ENCODE results near the gene PRRT1. TPM values are rescaled to one million over a fixed set of nuclear protein-coding genes. Genes with fewer than 3 reads are reported as not detected.
"Not testable (repeated sequence)": the region's sequence is repeated elsewhere in the genome, so short reads cannot be mapped to it uniquely, and the experiment has no call there.

PRRT1 gene
- total RNA-seq, 1 experiment from 2014 or later: 0.37 TPM

DNA sequence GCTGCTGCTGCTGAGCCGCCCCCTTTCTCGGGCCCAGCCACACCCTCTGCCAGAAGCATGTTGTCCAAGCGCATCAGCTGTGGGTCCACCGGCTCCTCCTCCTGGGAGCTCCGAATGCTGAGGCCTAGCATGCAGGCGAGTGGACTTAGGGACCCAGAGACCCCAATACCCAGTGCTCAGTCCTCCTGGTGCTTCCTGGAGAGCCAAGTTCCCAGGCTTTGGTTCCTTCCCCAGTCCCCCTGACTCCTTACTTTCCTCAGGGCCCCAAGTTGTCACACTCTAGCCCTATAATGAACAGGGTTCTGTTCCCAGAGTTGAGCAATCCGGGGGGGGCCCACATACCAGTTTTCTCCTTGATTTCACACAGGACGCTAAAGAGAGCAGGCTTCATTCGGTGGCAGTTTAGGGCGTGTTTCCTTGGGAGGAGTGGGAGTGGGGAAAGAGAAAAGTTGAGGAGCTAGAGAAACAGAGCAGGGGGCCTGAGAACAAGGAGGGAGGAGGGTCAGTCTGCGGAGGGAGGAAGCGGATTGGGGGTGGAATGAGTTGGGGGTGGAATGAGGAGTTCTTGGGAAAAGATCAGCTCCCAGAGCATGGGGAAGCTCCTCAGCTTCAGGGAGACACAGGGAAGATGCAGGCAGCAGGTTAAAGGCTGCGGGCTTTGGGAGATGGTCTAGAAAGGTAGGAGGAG lies 36.8 kb upstream of the PRRT1 start:
- no peak for DNase-seq (ENCODE audit: low read depth)

DNA sequence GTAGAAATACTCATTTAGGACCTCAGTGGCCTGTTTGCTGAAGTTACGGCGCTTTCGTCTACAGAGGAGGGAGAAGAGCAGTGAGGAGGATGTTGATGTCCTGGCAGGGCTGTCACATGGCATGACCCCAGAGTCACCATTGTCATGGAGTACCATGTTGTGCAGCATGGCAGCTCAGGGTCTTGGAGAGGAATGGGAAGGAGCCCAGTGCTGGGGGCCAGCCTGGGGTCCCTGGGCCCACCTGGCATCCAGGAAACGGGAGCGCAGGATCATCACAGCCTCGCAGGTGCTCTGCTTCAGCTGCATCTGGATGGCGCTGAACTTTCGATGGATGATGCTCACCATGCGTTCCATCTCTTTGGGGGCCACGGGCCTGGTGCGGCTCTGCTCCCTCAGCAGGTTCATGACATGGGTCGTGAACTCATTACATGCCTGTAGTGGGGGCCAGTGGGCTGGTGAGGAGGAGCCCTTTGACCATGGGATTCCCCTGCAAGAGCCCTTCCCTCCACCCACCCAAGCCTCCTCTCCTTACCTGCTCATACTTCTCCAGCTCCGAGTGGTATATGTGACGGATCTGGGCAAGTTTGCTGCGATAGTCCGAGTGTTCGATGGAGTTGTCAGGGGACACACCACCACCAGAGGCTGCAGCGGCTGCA lies 36.1 kb upstream of the PRRT1 start:
- not testable (repeated sequence) for DNase-seq (ENCODE audit: low read depth)

- no peak for DNase-seq (ENCODE audit: low read depth)
Measured at GRCh38 chr6:32187009-32187709, 35.4 kb upstream of the PRRT1 start.

- not testable (repeated sequence) for DNase-seq (ENCODE audit: low read depth)
Measured at GRCh38 chr6:32186151-32186840, 34.6 kb upstream of the PRRT1 start.

- DNase-seq (ENCODE audit: low read depth): peak; percentile 72
Measured at GRCh38 chr6:32185681-32186131, 34.0 kb upstream of the PRRT1 start.

DNA sequence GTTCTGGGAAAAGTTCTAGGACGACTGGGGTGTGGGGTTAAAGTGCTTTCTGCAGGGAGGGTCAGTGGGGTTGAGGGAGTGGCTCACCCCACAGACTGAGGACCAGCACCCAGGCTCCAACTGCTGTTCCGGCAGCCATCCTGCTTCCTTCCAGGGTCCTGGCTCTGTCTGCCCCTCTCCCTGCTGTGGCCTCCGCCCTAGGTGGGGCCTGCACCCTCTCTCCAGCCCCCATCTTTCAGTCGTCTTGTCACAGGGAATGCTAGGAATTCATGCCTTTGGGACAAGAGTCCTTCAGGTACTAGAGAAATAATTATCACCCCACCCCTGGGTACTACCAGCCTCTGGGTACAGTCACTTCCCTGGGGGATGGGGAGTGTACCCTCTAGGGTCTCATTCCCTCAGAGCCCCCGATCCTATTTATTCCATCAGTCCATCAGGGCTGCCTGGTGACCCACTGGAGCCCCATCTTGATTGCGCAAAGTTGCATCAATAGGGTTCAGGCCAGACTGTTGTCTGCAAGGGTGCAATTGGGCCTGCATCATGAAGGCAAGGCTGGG lies 32.4 kb upstream of the PRRT1 start, which contains the start of gene AGER:
AGER (minus strand) TSS at position 170 of the 557 bp plus-strand sequence; CDS start at position 139, 31 bp downstream.
- no peak for DNase-seq (ENCODE audit: low read depth)

GRCh38 chr6:32183483-32184083 lies 31.8 kb upstream of the PRRT1 start:
- DNase-seq (ENCODE audit: low read depth): no peak

DNA sequence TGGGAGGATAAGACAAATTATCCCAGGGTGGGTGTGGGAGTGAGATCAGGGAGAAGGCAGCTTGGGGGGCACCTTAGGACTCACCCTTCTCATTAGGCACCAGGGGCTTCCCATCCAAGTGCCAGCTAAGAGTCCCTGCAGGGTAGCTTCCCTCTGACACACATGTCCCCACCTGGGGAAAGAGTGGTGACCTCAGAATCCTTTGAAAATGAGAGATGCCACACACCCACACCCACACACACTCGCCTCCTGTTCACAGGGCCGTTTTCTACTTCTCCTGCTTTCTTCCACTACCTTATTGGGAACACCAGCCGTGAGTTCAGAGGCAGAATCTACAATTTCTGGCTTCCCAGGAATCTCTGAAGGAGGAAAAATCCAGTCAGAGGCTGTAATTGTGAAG lies 31.3 kb upstream of the PRRT1 start:
- no peak for DNase-seq (ENCODE audit: low read depth)

DNA sequence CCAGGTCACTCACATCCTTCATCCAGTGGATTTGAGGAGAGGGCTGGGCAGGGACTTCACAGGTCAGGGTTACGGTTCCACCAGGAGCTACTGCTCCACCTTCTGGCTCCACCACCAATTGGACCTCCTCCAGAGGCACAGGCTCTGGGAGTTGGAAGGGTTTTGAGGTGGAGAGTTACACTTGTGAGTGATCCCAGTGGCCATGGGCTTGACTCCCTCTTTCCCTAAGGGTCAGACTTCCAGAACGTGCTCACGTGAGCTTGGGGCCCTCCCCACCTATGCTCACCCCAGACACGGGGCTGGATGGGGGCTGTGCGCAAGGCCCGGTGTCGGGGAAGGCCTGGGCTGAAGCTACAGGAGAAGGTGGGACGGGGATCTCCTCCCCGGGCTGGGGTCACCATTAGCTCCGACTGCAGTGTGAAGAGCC lies 30.8 kb upstream of the PRRT1 start:
- no peak for DNase-seq (ENCODE audit: low read depth)

DNA sequence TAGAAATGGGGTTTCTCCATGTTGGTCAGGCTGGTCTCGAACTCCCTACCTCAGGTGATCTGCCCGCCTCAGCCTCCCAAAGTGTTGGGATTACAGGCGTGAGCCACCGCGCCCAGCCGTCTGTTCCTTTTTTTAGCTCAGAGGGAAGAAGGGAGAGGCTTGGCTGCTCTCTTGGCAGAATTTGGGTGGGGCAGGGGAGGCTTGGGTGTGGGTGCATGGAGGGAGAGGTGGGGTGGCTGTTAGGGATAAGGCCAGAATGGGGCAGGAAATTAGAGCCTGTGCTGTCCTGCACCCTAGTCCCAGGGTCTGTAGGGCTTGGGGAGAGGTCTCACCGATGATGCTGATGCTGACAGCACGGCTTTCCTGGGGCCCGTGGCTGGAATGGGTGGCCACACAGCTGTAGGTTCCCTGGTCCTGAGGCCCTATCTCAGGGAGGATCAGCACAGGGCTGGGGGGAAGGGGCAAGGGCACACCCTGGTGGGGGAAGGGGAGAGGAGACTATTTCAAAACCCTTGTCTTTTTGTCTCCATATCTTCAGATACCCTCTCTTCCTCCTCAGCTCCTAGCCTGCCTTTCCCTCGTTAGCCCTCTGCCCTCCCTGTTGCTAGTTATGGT lies 30.3 kb upstream of the PRRT1 start:
- no peak for DNase-seq (ENCODE audit: low read depth)

GRCh38 chr6:32181148-32181702 lies 29.5 kb upstream of the PRRT1 start:
- DNase-seq (ENCODE audit: low read depth): no peak

DNA sequence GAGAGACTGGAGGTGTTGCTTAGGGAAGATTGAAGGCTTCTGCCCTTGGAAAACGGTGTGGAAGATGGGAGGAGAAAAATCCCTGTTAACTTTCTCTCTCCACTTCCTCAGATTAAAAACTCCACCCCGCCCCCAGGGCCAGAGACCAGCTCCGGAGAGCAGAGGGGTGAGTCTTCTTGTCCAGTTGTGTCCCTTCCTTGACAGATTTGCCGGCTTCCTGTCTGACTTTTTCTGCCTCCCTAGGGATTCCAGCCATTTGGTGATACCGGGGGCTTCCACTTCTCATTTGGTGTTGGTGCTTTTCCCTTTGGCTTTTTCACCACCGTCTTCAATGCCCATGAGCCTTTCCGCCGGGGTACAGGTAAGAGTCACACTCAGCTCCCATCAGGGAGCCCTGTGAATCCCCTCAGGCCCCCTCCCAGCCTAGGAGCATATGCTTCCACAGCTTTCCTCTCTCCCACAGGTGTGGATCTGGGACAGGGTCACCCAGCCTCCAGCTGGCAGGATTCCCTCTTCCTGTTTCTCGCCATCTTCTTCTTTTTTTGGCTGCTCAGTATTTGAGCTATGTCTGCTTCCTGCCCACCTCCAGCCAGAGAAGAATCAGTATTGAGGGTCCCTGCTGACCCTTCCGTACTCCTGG lies 28.1 kb upstream of the PRRT1 start:
- no peak for DNase-seq (ENCODE audit: low read depth)

DNA sequence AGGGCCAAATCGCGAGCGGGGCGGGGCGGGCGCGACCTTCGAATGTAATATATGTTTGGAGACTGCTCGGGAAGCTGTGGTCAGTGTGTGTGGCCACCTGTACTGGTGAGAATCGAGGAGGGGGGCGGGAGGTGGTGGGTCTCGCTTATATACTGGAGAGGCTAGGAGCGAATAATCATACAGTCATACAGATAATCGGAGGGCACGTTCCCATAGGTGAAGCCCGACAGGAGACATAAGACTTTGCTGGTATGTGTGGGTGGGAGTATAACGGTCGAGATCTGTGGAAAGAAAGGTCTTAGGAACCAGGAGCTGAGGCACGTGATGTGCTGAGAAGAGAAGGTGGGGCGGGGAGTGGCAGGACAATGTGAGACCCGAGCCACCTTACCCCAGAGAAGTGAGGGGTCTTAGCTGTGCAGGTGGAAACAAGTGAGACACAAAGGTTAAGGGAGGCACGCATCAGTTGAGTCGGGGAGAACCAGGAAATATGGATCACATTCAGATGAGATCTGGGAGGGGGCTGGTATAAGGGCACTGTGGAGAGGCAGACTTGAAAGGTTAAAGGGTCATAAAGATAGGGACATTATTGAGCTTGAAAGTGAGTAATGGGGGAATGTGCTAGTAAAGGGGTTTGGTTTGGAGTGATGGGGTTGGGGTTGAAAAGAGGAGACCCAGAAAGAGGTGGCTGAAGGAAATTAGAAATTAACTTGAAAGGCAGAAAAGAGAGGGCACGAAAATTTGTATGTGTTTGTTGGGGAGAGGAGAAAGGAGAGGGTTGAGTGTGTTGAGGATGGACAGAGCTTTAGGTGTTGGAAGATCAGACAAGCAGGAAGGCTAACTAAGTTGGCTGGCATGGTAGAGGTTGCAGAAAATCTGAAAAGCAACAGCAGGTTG lies 27.1 kb upstream of the PRRT1 start:
- DNase-seq (ENCODE audit: low read depth): no peak

DNA sequence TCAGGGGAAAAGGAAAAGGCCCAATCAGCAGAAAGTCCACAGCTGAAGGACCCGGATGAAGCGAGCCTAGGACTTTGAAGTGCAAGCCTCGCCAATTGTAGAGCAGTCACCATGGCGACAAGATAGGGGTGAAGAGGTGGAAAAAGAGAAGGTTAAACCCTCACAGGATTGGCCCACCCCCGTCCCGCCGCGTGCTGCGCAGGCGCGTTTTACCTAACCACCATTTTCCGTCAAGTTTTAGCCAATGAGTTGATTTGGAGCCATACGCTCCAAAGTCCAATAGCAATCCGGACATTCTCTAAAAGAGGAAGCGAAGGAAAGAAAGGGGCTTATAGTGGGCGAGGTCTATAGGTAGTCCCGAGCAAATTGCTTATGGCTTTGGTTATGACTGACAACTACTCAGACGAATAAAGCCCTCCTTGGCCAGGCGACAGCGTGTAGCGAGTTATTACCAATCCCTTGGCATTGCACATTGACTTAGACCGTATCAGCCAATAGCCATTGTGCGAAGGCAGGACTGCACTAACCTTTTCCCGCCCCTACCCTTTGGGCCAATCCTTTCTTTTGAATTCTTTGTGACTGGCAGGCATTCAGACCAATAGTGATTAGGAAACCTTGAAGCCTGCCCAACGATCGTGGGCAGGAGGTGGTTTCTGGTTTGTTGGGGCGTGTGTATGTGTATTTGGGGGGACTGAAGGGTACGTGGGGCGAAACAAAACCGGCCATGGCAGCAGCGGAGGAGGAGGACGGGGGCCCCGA lies 26.2 kb upstream of the PRRT1 start, which contains the start of gene RNF5:
RNF5 (plus strand) TSS at position 618 of the 759 bp plus-strand sequence; CDS start at position 725, 107 bp downstream.
- DNase-seq (ENCODE audit: low read depth): peak; percentile 100

DNA sequence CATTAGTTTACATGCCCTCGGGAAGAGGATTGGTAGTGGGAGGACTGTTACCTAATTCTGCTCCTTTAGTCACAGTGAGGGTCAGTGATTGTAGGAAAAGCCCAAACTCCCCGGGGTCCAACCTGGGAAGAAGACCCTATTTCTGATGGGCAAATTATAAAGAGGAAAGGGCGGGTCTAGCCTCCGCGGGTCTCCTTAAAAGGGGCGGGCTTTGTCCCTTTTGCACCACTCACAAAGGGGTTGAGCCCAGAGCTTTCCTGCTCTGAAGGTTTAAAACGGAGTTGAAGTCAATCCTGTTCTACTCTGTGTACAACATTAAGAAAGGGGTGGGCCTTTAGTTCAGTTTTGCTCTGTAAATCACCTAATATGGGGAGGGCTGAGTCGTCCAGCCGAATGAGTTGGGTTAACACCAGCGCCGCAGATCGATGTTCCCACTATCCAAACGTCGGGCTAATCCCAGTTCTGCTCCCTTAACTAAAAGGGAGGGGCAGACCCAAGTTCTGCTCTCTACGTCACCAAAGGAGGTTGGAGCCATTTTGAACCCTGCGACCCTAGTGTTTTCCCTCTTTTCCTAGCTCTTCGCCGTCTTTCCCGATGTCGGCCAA lies 25.5 kb upstream of the PRRT1 start:
- DNase-seq (ENCODE audit: low read depth): peak; percentile 71

- peak; percentile 69 for DNase-seq (ENCODE audit: low read depth)
Measured at GRCh38 chr6:32176476-32177182, 24.9 kb upstream of the PRRT1 start.
